ENCODE data around the gene PRDM2. TPM values are rescaled to one million over a fixed set of nuclear protein-coding genes. Genes with fewer than 3 reads are reported as not detected.

The PRDM2 gene
- total RNA-seq, 2 donors from 2014 or later = 29.3 to 30.0 TPM

- Histone ChIP-seq H3K9me3 (no peaks in the 10 kb centered on the region), H3K4me3 (no peak overlapping the region), H3K36me3 (no peaks in the 10 kb centered on the region), H3K4me1 (no peaks in the 10 kb centered on the region), H3K27me3 (no peaks in the 10 kb centered on the region), H3K9ac (ENCODE audit: low read depth in 2 of 2, low read length in 2 of 2) (no peak overlapping the region), H3K27ac (no peak overlapping the region)
- no peak for TF ChIP-seq CTCF (IDR thresholded peaks at IDR 0.05)
- intact Hi-C loops (cut with DNase I) = no loop called here
- no peak for DNase-seq
These were observed 56.7 kb downstream of the PRDM2 start for GRCh38 chr1:13756557-13757315.

- no peaks in the 10 kb centered on the region for H3K27me3 ChIP-seq
- H3K27ac ChIP-seq = no peak overlapping the region
- no peak for DNase-seq
- intact Hi-C loops (cut with DNase I) = no loop called here
- no peak for TF ChIP-seq CTCF (IDR thresholded peaks at IDR 0.05)
- no peak overlapping the region for H3K9ac ChIP-seq (ENCODE audit: low read depth in 2 of 2, low read length in 2 of 2)
- no peaks in the 10 kb centered on the region for H3K9me3 ChIP-seq
- no peaks in the 10 kb centered on the region for H3K36me3 ChIP-seq
- H3K4me1 ChIP-seq = no peaks in the 10 kb centered on the region
- no peak overlapping the region for H3K4me3 ChIP-seq
These were observed 57.7 kb downstream of the PRDM2 start for GRCh38 chr1:13757693-13758092.

- TF ChIP-seq CTCF (IDR thresholded peaks at IDR 0.05) = no peak
- no peaks in the 10 kb centered on the region for H3K9me3 ChIP-seq
- DNase-seq = no peak
- H3K36me3 ChIP-seq = no peaks in the 10 kb centered on the region
- no peak overlapping the region for H3K4me3 ChIP-seq
- H3K9ac ChIP-seq (ENCODE audit: low read depth in 2 of 2, low read length in 2 of 2) = no peak overlapping the region
- no peak overlapping the region for H3K27ac ChIP-seq
- no peaks in the 10 kb centered on the region for H3K27me3 ChIP-seq
- intact Hi-C loops (cut with DNase I) = no loop called here
- no peaks in the 10 kb centered on the region for H3K4me1 ChIP-seq
These were observed 59.1 kb downstream of the PRDM2 start for GRCh38 chr1:13759072-13759471.

GRCh38 chr1:13760340-13760739 lies 60.4 kb downstream of the PRDM2 start:
- TF ChIP-seq CTCF (IDR thresholded peaks at IDR 0.05) = no peak
- H3K27me3 ChIP-seq = no peaks in the 10 kb centered on the region
- H3K27ac ChIP-seq = no peak overlapping the region
- H3K36me3 ChIP-seq = no peaks in the 10 kb centered on the region
- H3K4me1 ChIP-seq = no peaks in the 10 kb centered on the region
- intact Hi-C loops (cut with DNase I) = no loop called here
- H3K4me3 ChIP-seq = no peak overlapping the region
- no peak overlapping the region for H3K9ac ChIP-seq (ENCODE audit: low read depth in 2 of 2, low read length in 2 of 2)
- no peaks in the 10 kb centered on the region for H3K9me3 ChIP-seq
- DNase-seq = no peak

- H3K36me3 ChIP-seq = no peaks in the 10 kb centered on the region
- no peaks in the 10 kb centered on the region for H3K27me3 ChIP-seq
- no peak for TF ChIP-seq CTCF (IDR thresholded peaks at IDR 0.05)
- H3K4me3 ChIP-seq = no peak overlapping the region
- intact Hi-C loops (cut with DNase I) = no loop called here
- H3K27ac ChIP-seq = no peak overlapping the region
- H3K9ac ChIP-seq (ENCODE audit: low read depth in 2 of 2, low read length in 2 of 2) = no peak overlapping the region
- no peaks in the 10 kb centered on the region for H3K9me3 ChIP-seq
- DNase-seq = no peak
- H3K4me1 ChIP-seq = no peaks in the 10 kb centered on the region
These were observed 60.9 kb downstream of the PRDM2 start for GRCh38 chr1:13760921-13761320.

All from colonic mucosa (tissue), 4 donors.